HEK293 (cell line): ENCODE measurements around the gene LCMT1.
A peak's percentile ranks its signal among the peaks of the same experiment; 100 is the strongest.

Experiments
- ZBTB21 ChIP-seq: fragments of 450-650 bp; formaldehyde crosslinking; IDR thresholded peaks from 2 replicates; pipeline ENCODE4 v1.5.1; 2017; ENCODE audit warnings: missing biosample characterization, missing genetic modification characterization
- ZFP37 ChIP-seq: fragments of 450-650 bp; formaldehyde crosslinking; IDR thresholded peaks from 2 replicates; pipeline ENCODE4 v1.5.1; 2016; ENCODE audit warnings: missing biosample characterization, missing genetic modification characterization
- ZNF157 ChIP-seq: fragments of 450-650 bp; formaldehyde crosslinking; IDR thresholded peaks from 2 replicates; pipeline ENCODE4 v1.5.1; 2016; ENCODE audit warnings: missing biosample characterization, missing genetic modification characterization
- TF ChIP-seq, protein P1 (sequence below): fragments of 450-650 bp; formaldehyde crosslinking; IDR thresholded peaks from 2 replicates; pipeline ENCODE4 v1.5.1; 2016; ENCODE audit warnings: missing biosample characterization, missing genetic modification characterization
- TF ChIP-seq, protein P2 (sequence below): fragments of 450-650 bp; formaldehyde crosslinking; IDR thresholded peaks from 2 replicates; pipeline ENCODE4 v1.5.1; 2016; ENCODE audit warnings: missing biosample characterization, missing genetic modification characterization
- TF ChIP-seq, protein P3 (sequence below): IDR thresholded peaks from 2 replicates; pipeline ENCODE4 v1.6.1; 2011; ENCODE audit warnings: mild to moderate bottlenecking, low read depth, low read length, borderline replicate concordance

DNA sequence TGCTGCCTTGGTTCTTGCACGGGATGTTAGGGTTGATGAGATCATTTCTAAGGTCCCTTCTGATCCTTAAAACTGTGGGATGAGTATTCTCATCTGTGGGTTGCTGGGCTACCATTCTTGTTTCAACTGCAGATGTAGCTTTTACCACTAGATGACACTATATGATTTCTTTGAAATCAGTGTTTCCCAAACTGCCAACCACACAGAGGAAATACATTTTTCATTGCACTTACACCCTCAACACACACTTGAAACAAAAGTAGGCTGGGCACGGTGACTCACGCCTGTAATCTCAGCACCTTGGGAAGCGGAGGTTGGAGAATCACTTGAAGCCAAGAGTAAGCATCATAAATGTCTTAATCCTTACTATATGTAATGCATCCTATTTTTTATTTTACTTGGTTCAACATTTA is 15.3 kb downstream of the LCMT1 start:
- TF ChIP-seq ZFP37 (tag by site-specific recombination) (no peak), ZNF157 (tag by site-specific recombination) (no peak), ZBTB21 (no peak)
- TF ChIP-seq, protein P1, sequence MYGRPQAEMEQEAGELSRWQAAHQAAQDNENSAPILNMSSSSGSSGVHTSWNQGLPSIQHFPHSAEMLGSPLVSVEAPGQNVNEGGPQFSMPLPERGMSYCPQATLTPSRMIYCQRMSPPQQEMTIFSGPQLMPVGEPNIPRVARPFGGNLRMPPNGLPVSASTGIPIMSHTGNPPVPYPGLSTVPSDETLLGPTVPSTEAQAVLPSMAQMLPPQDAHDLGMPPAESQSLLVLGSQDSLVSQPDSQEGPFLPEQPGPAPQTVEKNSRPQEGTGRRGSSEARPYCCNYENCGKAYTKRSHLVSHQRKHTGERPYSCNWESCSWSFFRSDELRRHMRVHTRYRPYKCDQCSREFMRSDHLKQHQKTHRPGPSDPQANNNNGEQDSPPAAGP (tag by site-specific recombination): no peak
- TF ChIP-seq, protein P2, sequence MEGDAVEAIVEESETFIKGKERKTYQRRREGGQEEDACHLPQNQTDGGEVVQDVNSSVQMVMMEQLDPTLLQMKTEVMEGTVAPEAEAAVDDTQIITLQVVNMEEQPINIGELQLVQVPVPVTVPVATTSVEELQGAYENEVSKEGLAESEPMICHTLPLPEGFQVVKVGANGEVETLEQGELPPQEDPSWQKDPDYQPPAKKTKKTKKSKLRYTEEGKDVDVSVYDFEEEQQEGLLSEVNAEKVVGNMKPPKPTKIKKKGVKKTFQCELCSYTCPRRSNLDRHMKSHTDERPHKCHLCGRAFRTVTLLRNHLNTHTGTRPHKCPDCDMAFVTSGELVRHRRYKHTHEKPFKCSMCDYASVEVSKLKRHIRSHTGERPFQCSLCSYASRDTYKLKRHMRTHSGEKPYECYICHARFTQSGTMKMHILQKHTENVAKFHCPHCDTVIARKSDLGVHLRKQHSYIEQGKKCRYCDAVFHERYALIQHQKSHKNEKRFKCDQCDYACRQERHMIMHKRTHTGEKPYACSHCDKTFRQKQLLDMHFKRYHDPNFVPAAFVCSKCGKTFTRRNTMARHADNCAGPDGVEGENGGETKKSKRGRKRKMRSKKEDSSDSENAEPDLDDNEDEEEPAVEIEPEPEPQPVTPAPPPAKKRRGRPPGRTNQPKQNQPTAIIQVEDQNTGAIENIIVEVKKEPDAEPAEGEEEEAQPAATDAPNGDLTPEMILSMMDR (tag by site-specific recombination): peak; percentile 42
- TF ChIP-seq, protein P3, sequence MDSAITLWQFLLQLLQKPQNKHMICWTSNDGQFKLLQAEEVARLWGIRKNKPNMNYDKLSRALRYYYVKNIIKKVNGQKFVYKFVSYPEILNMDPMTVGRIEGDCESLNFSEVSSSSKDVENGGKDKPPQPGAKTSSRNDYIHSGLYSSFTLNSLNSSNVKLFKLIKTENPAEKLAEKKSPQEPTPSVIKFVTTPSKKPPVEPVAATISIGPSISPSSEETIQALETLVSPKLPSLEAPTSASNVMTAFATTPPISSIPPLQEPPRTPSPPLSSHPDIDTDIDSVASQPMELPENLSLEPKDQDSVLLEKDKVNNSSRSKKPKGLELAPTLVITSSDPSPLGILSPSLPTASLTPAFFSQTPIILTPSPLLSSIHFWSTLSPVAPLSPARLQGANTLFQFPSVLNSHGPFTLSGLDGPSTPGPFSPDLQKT: no peak
